Trophoblast cell (in vitro differentiated cells and primary cell): ENCODE measurements around the gene SNX1.

ENCODE experiments used
- DNase-seq, 2 donors: peaks; one replicate each; pipeline ENCODE4 v3.0.0-alpha.2; 2016
- H2AFZ ChIP-seq: 2 replicates; pipeline ENCODE4 v1.6.1; 2013; ENCODE audit warnings: low read length, moderate library complexity, mild to moderate bottlenecking; ENCODE audit not compliant: insufficient read depth, poor library complexity
- H2AK5ac ChIP-seq: 2 replicates; pipeline ENCODE4 v1.6.1; 2013; ENCODE audit warnings: mild to moderate bottlenecking, low read length
- H2BK120ac ChIP-seq: 2 replicates; pipeline ENCODE4 v1.6.1; 2013; ENCODE audit warnings: low read length, mild to moderate bottlenecking, moderate library complexity; ENCODE audit not compliant: insufficient read depth, poor library complexity
- H2BK12ac ChIP-seq: 2 replicates; pipeline ENCODE4 v1.6.1; 2013; ENCODE audit warnings: mild to moderate bottlenecking, low read length, moderate library complexity
- H2BK5ac ChIP-seq: 2 replicates; pipeline ENCODE4 v1.6.1; 2013; ENCODE audit warnings: low read length, low read depth, moderate library complexity, mild to moderate bottlenecking; ENCODE audit not compliant: poor library complexity
- H3K14ac ChIP-seq: 2 replicates; pipeline ENCODE4 v1.6.1; 2013; ENCODE audit warnings: mild to moderate bottlenecking, low read length
- H3K18ac ChIP-seq: 2 replicates; pipeline ENCODE4 v1.6.1; 2013; ENCODE audit warnings: mild to moderate bottlenecking, low read length
- H3K23ac ChIP-seq: 2 replicates; pipeline ENCODE4 v1.6.1; 2013; ENCODE audit warnings: low read length
- H3K27ac ChIP-seq: 2 replicates; pipeline ENCODE4 v1.5.1; 2013; ENCODE audit warnings: low read depth, mild to moderate bottlenecking, inconsistent platforms, low read length, moderate library complexity
- H3K27me3 ChIP-seq: 2 replicates; pipeline ENCODE4 v1.6.1; 2013; ENCODE audit warnings: inconsistent platforms, mild to moderate bottlenecking, low read length, moderate library complexity; ENCODE audit not compliant: insufficient read depth
- H3K36me3 ChIP-seq, 2 experiments: 1 replicate in 1 of 2; 2 replicates in 1 of 2; pipeline ENCODE4 v1.6.1; 2013; ENCODE audit warnings: low read length in 2 of 2, mild to moderate bottlenecking in 2 of 2, moderate library complexity in 1 of 2; ENCODE audit not compliant: insufficient read depth in 2 of 2, control insufficient read depth in 1 of 2
- H3K4ac ChIP-seq: 2 replicates; pipeline ENCODE4 v1.6.1; 2013; ENCODE audit warnings: low read depth, mild to moderate bottlenecking, low read length, moderate library complexity
- H3K4me1 ChIP-seq, 2 experiments: 1 replicate in 1 of 2; 2 replicates in 1 of 2; pipeline ENCODE4 v1.6.1; 2013; ENCODE audit warnings: low read length in 2 of 2, mild to moderate bottlenecking in 2 of 2, moderate library complexity in 1 of 2; ENCODE audit not compliant: insufficient read depth in 2 of 2, control insufficient read depth in 1 of 2
- H3K4me2 ChIP-seq: 2 replicates; pipeline ENCODE4 v1.6.1; 2013; ENCODE audit warnings: inconsistent platforms, mild to moderate bottlenecking, low read length, moderate library complexity
- H3K4me3 ChIP-seq: 2 replicates; pipeline ENCODE4 v1.5.1; 2013; ENCODE audit warnings: mild to moderate bottlenecking, low read depth, low read length, inconsistent platforms
- H3K79me1 ChIP-seq: one replicate; pipeline ENCODE4 v1.6.1; 2013; ENCODE audit warnings: low read length
- H3K79me2 ChIP-seq: 2 replicates; pipeline ENCODE4 v1.6.1; 2013; ENCODE audit warnings: low read length, mild to moderate bottlenecking; ENCODE audit not compliant: control insufficient read depth, insufficient read depth, poor library complexity
- H3K9ac ChIP-seq: 2 replicates; pipeline ENCODE4 v1.6.1; 2013; ENCODE audit warnings: mild to moderate bottlenecking, low read length
- H3K9me3 ChIP-seq: 2 replicates; pipeline ENCODE4 v1.6.1; 2013; ENCODE audit warnings: low read depth, mild to moderate bottlenecking, control low read depth, inconsistent platforms, low read length; ENCODE audit not compliant: insufficient read depth
- H4K12ac ChIP-seq: 2 replicates; pipeline ENCODE4 v1.6.1; 2013; ENCODE audit warnings: low read depth, mild to moderate bottlenecking, low read length, moderate library complexity
- H4K8ac ChIP-seq: 2 replicates; pipeline ENCODE4 v1.6.1; 2013; ENCODE audit warnings: low read depth, mild to moderate bottlenecking, low read length, moderate library complexity
- H4K91ac ChIP-seq: one replicate; pipeline ENCODE4 v1.6.1; 2013; ENCODE audit warnings: low read depth, mild to moderate bottlenecking, low read length, moderate library complexity
- WGBS: extraction: QIAGEN DNeasy Blood & Tissue Kit; methylation state at CpG from one replicate; pipeline ENCODE4 v1.1.7; 2013; ENCODE audit warnings: missing lambda C conversion rate; ENCODE audit not compliant: insufficient read length, insufficient coverage; ENCODE audit errors: extremely low coverage; 5-methylcytosine and 5-hydroxymethylcytosine counted together

SNX1 gene

DNA sequence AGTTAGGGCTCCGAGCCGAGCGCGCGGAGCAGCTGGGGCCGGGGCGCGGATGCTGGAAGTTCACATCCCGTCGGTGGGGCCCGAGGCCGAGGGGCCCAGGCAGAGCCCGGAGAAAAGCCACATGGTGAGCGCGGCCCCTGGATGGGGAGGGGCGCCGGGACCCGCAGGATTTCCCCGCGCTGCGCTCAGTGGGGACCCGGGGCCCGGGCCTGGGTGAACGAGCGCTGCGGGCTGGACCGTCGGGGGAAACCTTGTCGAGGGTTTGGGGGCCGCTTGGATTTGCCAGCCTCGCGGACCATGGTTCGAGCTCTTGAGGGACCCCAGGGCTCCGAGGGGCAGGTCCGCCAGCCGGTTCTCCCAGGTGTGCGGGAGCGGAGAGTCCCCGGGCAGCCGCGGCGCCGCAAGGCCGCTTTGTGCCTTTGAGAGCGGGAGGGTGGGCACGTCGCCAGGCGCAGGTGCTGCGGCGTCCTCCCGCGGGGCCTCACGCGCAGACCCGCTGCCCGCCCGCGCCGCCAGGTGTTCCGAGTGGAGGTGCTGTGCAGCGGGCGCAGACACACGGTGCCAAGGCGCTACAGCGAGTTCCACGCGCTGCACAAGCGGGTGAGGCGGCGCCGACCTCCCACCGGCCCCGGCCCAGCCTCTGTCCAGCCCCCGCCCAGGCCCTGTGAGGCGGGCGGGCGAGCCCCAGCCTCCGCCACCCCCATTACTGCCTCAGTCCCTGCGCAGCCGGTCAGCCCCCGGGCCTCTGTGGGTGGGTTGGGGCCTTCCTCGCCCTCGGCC is 56.1 kb downstream of the SNX1 start, which contains the start of gene SNX22:
TSS of gene SNX22 (plus strand) at position 5 of the 780 bp plus-strand sequence. CDS start at position 50, 45 bp downstream.
- no peak within 1 kb of the TSS for H4K91ac ChIP-seq
- no peak within 1 kb of the TSS for H3K18ac ChIP-seq
- H3K36me3 ChIP-seq: peaks cover 17 to 19% of the 10 kb centered on the region in 2 experiments
- H4K12ac ChIP-seq: no peak within 1 kb of the TSS
- H2BK12ac ChIP-seq: no peak within 1 kb of the TSS
- H3K79me2 ChIP-seq: no peaks in the 10 kb centered on the region
- peaks cover 4 to 14% of the 10 kb centered on the region in 2 experiments for H3K4me1 ChIP-seq
- H3K14ac ChIP-seq: no peak within 1 kb of the TSS
- no peak within 1 kb of the TSS for H2BK5ac ChIP-seq
- peak in 1 of 2 donors; percentile 21 for DNase-seq
- H3K9me3 ChIP-seq: no peaks in the 10 kb centered on the region
- no peak within 1 kb of the TSS for H2BK120ac ChIP-seq
- no peak within 1 kb of the TSS for H3K27ac ChIP-seq
- peaks cover 16% of the 10 kb centered on the region for H3K27me3 ChIP-seq
- H2AK5ac ChIP-seq: no peak within 1 kb of the TSS
- no peak within 1 kb of the TSS for H3K4ac ChIP-seq
- no peak within 1 kb of the TSS for H3K9ac ChIP-seq
- H3K4me2 ChIP-seq: peak within 1 kb of the TSS; percentile 94
- peak within 1 kb of the TSS; percentile 13 for H4K8ac ChIP-seq
- H3K4me3 ChIP-seq: peak within 1 kb of the TSS; percentile 68
- peak within 1 kb of the TSS; percentile 59 for H2AFZ ChIP-seq
- H3K23ac ChIP-seq: no peak within 1 kb of the TSS
- peaks cover 2% of the 10 kb centered on the region for H3K79me1 ChIP-seq
- WGBS: no CpG with 5 or more reads among the region's 83 CpGs

DNA sequence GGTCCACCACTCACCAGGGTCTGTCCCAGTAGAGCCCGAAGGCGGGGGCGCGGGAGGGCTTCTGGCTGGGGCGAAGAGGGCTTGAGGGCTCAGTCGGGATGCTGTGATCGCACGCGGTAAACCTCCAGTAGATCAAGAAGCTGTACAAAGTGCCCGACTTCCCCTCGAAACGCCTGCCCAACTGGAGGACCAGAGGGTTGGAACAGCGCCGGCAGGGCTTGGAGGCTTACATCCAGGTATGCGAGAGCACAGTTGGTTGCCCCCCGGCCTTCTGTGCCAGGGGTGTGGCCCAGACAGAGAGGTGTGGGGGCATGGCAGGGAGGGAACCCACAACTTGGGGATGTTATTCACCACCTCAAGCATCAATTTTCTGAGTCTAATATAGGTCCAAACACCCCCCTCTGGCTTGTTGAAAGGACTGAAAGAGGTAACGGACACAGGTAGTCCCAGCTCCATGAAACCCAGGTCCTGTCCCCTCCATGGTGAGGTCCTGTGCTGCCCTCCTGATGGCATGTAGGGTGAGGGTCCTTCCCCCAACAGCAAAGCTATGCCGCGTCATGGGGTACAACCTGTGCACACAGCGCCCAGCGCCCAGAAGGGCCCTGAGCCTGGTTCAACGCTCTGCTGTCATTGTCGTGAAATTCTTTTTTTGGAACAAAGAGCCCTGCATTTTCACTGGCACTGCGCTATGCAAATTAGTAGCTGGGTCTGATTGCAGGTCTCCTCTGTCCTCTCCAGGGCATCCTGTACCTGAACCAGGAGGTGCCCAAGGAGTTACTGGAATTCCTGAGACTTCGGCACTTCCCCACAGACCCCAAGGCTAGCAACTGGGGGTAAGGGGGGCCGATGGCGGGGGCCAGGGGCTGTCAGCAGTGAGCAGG is 57.0 kb downstream of the SNX1 start:
- no peak overlapping the region for H4K8ac ChIP-seq
- H2AK5ac ChIP-seq: no peak overlapping the region
- H3K4me2 ChIP-seq: peak overlapping the region; percentile 94
- H2BK5ac ChIP-seq: no peak overlapping the region
- no peak overlapping the region for H3K23ac ChIP-seq
- peaks cover 4 to 14% of the 10 kb centered on the region in 2 experiments for H3K4me1 ChIP-seq
- H3K4me3 ChIP-seq: no peak overlapping the region
- H4K91ac ChIP-seq: no peak overlapping the region
- H3K27me3 ChIP-seq: peaks cover 16% of the 10 kb centered on the region
- H3K4ac ChIP-seq: no peak overlapping the region
- no peak overlapping the region for H2BK12ac ChIP-seq
- no peak for DNase-seq
- H3K79me1 ChIP-seq: peaks cover 2% of the 10 kb centered on the region
- H3K79me2 ChIP-seq: no peaks in the 10 kb centered on the region
- H3K9me3 ChIP-seq: no peaks in the 10 kb centered on the region
- H4K12ac ChIP-seq: no peak overlapping the region
- H3K14ac ChIP-seq: no peak overlapping the region
- no peak overlapping the region for H2BK120ac ChIP-seq
- H2AFZ ChIP-seq: no peak overlapping the region
- no peak overlapping the region for H3K27ac ChIP-seq
- no peak overlapping the region for H3K9ac ChIP-seq
- peaks cover 24 to 27% of the 10 kb centered on the region in 2 experiments for H3K36me3 ChIP-seq
- WGBS: no CpG with 5 or more reads among the region's 27 CpGs
- no peak overlapping the region for H3K18ac ChIP-seq

DNA sequence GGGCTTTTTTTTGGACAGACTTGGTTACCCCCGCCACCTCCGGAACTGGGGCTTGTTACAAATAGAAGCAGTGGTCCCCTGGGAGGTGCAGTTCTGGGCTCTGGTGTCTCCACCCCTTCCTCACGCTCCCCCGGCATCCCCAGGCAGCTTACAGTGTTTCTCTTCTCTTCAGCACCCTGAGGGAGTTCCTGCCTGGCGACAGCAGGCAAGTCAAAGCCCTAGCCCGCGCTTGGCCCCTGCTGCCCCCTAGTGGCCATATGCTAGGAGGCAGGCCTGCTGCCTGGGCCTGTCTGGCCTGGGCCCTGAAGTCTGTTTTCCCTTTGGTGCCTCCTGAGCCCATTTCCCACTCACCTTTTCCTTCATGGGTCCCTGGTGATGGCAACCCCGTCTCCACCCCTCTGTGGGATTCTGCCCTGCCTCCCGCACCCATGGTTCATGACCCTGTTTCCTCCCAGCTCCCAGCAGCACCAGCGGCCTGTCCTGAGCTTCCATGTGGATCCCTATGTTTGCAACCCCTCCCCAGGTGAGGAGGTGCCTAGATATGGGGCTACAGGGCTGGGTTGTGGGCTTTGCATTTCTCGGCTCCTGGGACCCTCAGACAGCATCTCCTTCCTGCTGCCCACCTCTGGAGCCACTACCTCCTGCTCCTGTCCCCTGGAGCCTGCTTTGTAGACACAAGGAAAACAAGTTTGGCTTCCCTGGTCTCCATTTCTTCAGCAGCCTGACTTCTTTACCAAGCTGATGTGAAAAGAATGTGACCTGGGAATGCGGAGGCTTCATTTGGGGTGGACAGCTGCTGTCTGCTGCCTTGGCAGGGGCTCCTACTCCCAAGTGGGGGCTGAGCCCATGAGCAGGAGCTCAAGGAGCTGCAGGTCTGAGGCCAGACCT is 57.9 kb downstream of the SNX1 start:
- Histone ChIP-seq H2BK120ac (no peak overlapping the region), H3K4ac (no peak overlapping the region), H3K36me3 (peaks cover 33 to 37% of the 10 kb centered on the region in 2 experiments), H3K9ac (no peak overlapping the region), H2AFZ (no peak overlapping the region), H3K27me3 (peaks cover 16% of the 10 kb centered on the region), H3K79me1 (peaks cover 2% of the 10 kb centered on the region), H4K12ac (no peak overlapping the region), H2AK5ac (no peak overlapping the region), H3K4me3 (no peak overlapping the region), H3K4me1 (peaks cover 4 to 14% of the 10 kb centered on the region in 2 experiments), H4K8ac (peak overlapping the region; percentile 8), H3K23ac (no peak overlapping the region), H2BK12ac (no peak overlapping the region), H3K14ac (no peak overlapping the region), H3K18ac (no peak overlapping the region), H2BK5ac (no peak overlapping the region), H3K9me3 (no peaks in the 10 kb centered on the region), H3K27ac (no peak overlapping the region), H3K79me2 (no peaks in the 10 kb centered on the region), H4K91ac (no peak overlapping the region), H3K4me2 (no peak overlapping the region)
- peak; percentile 93 to 95 for DNase-seq
- no CpG with 5 or more reads among the region's 12 CpGs for WGBS
